Hepatocyte (in vitro differentiated cells): ENCODE measurements around the gene TSSC4. TPM values are rescaled to one million over a fixed set of nuclear protein-coding genes. Genes with fewer than 3 reads are reported as not detected.

Source experiments
- DNase-seq: peaks from one replicate; pipeline ENCODE4 v3.0.0-alpha.2; 2016; ENCODE audit warnings: low spot score
- H2AFZ ChIP-seq: fragments of 200-600 bp; sonication (generic); 2 replicates; pipeline ENCODE4 v1.6.0; 2016; ENCODE audit warnings: antibody characterized with exemption, mild to moderate bottlenecking
- H3K27ac ChIP-seq: fragments of 200-600 bp; sonication (generic); 2 replicates; pipeline ENCODE4 v1.5.1; 2016; ENCODE audit warnings: mild to moderate bottlenecking
- H3K27me3 ChIP-seq: fragments of 200-600 bp; sonication (generic); 2 replicates; pipeline ENCODE4 v1.6.1; 2016
- H3K36me3 ChIP-seq: fragments of 200-600 bp; sonication (generic); replicated peaks from 2 replicates; pipeline ENCODE4 v1.5.1; 2016; ENCODE audit warnings: low read depth; ENCODE audit not compliant: insufficient read depth
- H3K4me1 ChIP-seq: fragments of 200-600 bp; sonication (generic); 2 replicates; pipeline ENCODE4 v1.5.1; 2016; ENCODE audit warnings: mild to moderate bottlenecking, moderate library complexity; ENCODE audit not compliant: insufficient read depth
- H3K4me2 ChIP-seq: fragments of 200-600 bp; sonication (generic); 2 replicates; pipeline ENCODE4 v1.6.0; 2016
- H3K4me3 ChIP-seq: fragments of 200-600 bp; sonication (generic); 2 replicates; pipeline ENCODE4 v1.5.1; 2016; ENCODE audit warnings: mild to moderate bottlenecking
- H3K79me2 ChIP-seq: fragments of 200-600 bp; sonication (generic); 2 replicates; pipeline ENCODE4 v1.6.0; 2017; ENCODE audit warnings: mild to moderate bottlenecking
- H3K9me2 ChIP-seq: fragments of 200-600 bp; sonication (generic); replicated peaks from 2 replicates; pipeline ENCODE4 v1.6.0; 2017; ENCODE audit warnings: mild to moderate bottlenecking; ENCODE audit not compliant: insufficient read depth
- H3K9me3 ChIP-seq: fragments of 200-600 bp; sonication (generic); 2 replicates; pipeline ENCODE4 v1.5.1; 2016; ENCODE audit warnings: low read depth, mild to moderate bottlenecking
- H4K20me1 ChIP-seq: fragments of 200-600 bp; sonication (generic); 2 replicates; pipeline ENCODE4 v1.6.0; 2016; ENCODE audit warnings: mild to moderate bottlenecking; ENCODE audit not compliant: insufficient read depth, poor library complexity, severe bottlenecking
- EZH2 ChIP-seq: fragments of 200-600 bp; sonication (generic); IDR thresholded peaks from 2 replicates; pipeline ENCODE4 v1.6.1; 2016; ENCODE audit warnings: antibody characterized with exemption, mild to moderate bottlenecking, borderline replicate concordance
- EZH2phosphoT487 ChIP-seq: fragments of 200-600 bp; sonication (generic); IDR thresholded peaks from one replicate; pipeline ENCODE4 v1.6.1; 2018; ENCODE audit warnings: antibody characterized with exemption, mild to moderate bottlenecking, low read depth, moderate library complexity; ENCODE audit not compliant: unreplicated experiment, severe bottlenecking
- WGBS: methylation state at CpG from one replicate; pipeline ENCODE4 v1.1.6; 2016; ENCODE audit warnings: low lambda C conversion rate; ENCODE audit errors: missing lambda C conversion rate; 5-methylcytosine and 5-hydroxymethylcytosine counted together
- polyA plus RNA-seq: library from polyadenylated mRNA; unstranded; fragments of >200 nt; fragmentation: Nextera tagmentation; extraction: Ambion mirVana; gene quantifications from 2 replicates; pipeline ENCODE4 v1.2.1, GENCODE V29; 2016
- total RNA-seq: library from RNA; depleted of rRNA; stranded (reverse); fragments of >200 nt; gene quantifications from 2 replicates; pipeline ENCODE4 v1.2.3, GENCODE V29; 2014
- TF ChIP-seq, protein P1 (sequence below): fragments of 200-600 bp; sonication (generic); IDR thresholded peaks from 2 replicates; pipeline ENCODE4 v1.5.1; 2016; ENCODE audit warnings: antibody characterized with exemption, mild to moderate bottlenecking; ENCODE audit not compliant: poor library complexity

Gene TSSC4
- total and polyA plus RNA-seq, 2 experiments from 2014 or later: 33.8 to 68.5 TPM

DNA sequence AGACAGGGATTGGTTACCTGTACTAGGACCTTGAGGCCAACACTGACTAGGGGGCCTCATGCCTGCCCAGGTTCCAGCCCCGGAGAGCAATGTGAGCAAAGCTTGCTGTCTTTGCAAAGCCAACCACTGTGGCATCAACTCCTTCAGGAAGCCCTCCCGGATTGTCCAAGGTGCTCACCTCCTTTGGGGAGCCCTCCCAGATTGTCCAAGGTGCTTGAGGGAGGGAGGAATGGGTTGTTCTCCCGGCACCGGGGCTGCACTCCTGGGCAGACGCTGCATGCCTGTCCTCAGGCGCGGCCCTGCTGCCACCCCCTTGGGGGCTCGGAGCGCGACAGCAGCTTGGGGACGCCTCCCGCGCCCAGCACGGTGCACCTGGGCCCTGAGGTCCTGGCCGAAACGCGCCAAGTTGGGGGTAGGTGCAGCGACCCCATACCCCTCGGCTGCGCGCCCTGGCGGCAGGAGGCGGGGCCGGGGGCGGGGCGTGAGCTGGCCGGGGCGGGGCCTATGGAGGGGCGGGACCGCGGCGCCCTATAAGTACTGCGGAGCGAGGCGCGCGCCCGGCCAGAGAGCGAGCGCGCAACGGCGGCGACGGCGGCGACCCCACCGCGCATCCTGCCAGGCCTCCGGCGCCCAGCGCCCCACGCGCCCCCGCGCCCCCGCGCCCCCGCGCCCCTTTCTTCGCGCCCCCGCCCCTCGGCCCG, 23.6 kb upstream of the TSSC4 start, which contains the start of gene CD81:
Gene CD81 (plus strand): TSS at position 560 of the 701 bp plus-strand sequence. CDS start 240 bp downstream, outside the sequence.
- WGBS: 30% methylated on average over 14 of the region's 65 CpGs
- peak within 1 kb of the TSS; percentile 92 for H3K27ac ChIP-seq
- H3K36me3 ChIP-seq: no peaks in the 10 kb centered on the region
- no peaks in the 10 kb centered on the region for H3K9me3 ChIP-seq
- no peaks in the 10 kb centered on the region for H3K27me3 ChIP-seq
- peak within 1 kb of the TSS; percentile 86 for H2AFZ ChIP-seq
- H3K4me3 ChIP-seq: peak within 1 kb of the TSS; percentile 79
- TF ChIP-seq, protein P1, sequence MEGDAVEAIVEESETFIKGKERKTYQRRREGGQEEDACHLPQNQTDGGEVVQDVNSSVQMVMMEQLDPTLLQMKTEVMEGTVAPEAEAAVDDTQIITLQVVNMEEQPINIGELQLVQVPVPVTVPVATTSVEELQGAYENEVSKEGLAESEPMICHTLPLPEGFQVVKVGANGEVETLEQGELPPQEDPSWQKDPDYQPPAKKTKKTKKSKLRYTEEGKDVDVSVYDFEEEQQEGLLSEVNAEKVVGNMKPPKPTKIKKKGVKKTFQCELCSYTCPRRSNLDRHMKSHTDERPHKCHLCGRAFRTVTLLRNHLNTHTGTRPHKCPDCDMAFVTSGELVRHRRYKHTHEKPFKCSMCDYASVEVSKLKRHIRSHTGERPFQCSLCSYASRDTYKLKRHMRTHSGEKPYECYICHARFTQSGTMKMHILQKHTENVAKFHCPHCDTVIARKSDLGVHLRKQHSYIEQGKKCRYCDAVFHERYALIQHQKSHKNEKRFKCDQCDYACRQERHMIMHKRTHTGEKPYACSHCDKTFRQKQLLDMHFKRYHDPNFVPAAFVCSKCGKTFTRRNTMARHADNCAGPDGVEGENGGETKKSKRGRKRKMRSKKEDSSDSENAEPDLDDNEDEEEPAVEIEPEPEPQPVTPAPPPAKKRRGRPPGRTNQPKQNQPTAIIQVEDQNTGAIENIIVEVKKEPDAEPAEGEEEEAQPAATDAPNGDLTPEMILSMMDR: no peak
- no peak for TF ChIP-seq EZH2
- TF ChIP-seq EZH2phosphoT487: no peak
- no peaks in the 10 kb centered on the region for H3K9me2 ChIP-seq
- peak; percentile 82 for DNase-seq
- H3K4me2 ChIP-seq: peak within 1 kb of the TSS; percentile 95
- H3K4me1 ChIP-seq: no peaks in the 10 kb centered on the region
- H3K79me2 ChIP-seq: peaks cover 51% of the 10 kb centered on the region
- peaks cover 41% of the 10 kb centered on the region for H4K20me1 ChIP-seq

DNA sequence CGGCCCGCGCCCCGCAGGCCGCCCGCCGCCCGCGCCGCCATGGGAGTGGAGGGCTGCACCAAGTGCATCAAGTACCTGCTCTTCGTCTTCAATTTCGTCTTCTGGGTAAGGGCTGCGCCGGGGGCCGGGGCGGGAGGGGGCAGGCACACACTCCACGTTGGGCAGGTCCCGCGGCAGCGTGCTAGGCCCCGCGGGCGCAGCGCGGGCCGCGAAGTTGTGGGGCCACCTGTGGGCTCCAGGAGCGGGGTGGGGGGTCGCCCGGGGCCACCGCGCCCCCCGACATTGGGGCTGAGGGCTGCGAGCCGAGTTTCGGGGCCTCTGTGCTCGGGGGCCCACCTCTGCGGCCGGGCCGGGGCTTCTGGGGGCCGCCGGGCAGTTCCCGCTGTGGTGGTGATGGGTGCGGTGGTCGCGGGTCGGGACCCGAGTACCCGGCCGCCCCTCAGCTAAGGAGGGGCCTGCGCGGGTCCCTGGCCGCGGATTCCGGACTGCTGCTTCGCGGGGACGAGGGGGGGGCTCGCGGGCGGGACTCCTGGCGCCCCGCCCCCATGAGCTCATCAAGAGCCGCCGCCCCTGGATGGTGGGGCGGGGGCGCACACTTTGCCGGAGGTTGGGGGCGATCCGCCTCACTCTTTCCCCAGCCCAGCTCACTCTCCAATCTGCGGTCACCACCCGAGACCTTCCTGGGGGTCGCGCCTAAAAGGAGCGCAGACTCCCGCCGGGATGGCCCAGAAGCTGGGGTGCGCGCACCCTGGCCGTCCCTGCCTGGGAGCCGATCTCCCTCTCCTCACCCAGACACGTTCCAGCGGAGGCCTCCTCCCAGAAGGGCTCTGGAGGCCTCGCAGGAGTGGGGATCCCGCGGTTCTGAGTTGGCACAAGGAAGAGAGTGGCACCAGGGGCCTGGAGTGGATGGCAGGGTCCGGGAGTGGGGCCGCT, 22.8 kb upstream of the TSSC4 start:
- H3K4me1 ChIP-seq: no peaks in the 10 kb centered on the region
- TF ChIP-seq EZH2 (no peak), EZH2phosphoT487 (no peak)
- TF ChIP-seq, protein P1: no peak
- no peaks in the 10 kb centered on the region for H3K9me2 ChIP-seq
- H3K36me3 ChIP-seq: no peaks in the 10 kb centered on the region
- peak overlapping the region; percentile 79 for H3K4me3 ChIP-seq
- peaks cover 59% of the 10 kb centered on the region for H3K79me2 ChIP-seq
- H3K27ac ChIP-seq: peak overlapping the region; percentile 92
- no peaks in the 10 kb centered on the region for H3K9me3 ChIP-seq
- 5% methylated on average over 23 of the region's 88 CpGs for WGBS
- H3K4me2 ChIP-seq: peak overlapping the region; percentile 95
- H3K27me3 ChIP-seq: no peaks in the 10 kb centered on the region
- peaks cover 50% of the 10 kb centered on the region for H4K20me1 ChIP-seq
- DNase-seq: peak; percentile 89
- H2AFZ ChIP-seq: peak overlapping the region; percentile 86

DNA sequence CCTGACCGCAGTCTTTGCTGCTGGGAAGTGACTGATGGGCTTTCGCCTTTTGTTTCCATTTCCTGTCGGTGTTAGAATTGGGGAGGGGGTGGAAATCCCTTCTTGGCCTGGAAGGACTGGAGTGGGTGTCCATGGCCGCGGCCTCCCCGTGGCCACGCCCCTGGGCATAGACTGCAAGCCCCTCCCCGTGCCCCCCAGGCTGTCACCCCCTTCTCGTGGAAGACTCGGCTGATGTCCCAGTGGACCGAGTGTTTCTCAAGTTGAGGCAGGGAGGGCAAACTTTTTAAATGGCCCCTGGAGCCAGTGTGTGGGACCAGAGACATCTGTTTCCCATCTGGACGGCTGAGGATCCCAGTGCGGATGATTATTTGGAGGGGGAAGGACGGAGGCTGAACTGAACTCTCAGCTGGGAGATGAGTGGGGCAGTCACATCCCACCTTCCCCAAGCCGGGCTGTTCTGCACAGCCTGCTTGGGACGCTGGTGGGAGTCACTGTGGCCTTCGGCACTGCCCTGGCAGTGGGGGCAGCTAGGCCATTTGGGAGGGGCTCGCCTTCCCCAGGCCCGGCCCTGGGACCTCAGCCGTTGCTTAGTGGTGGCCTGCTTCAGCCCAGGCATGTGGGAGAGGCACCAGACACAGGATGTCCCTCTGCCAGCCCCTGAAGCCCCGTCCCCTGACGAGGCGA, 21.9 kb upstream of the TSSC4 start:
- Histone ChIP-seq H3K4me3 (peak overlapping the region; percentile 79), H3K9me2 (no peaks in the 10 kb centered on the region), H2AFZ (no peak overlapping the region), H3K27ac (peak overlapping the region; percentile 92), H4K20me1 (peaks cover 59% of the 10 kb centered on the region), H3K4me1 (no peaks in the 10 kb centered on the region), H3K27me3 (no peaks in the 10 kb centered on the region), H3K4me2 (peak overlapping the region; percentile 95), H3K36me3 (no peaks in the 10 kb centered on the region), H3K79me2 (peaks cover 68% of the 10 kb centered on the region), H3K9me3 (no peaks in the 10 kb centered on the region)
- no peak for TF ChIP-seq EZH2
- no peak for TF ChIP-seq EZH2phosphoT487
- TF ChIP-seq, protein P1: no peak
- WGBS: 16% methylated on average over 19 of the region's 23 CpGs
- DNase-seq: peak; percentile 50
